GM20000 (cell line): ENCODE results near the gene ABAT.
"Not testable (repeated sequence)": the region's sequence is repeated elsewhere in the genome, so short reads cannot be mapped to it uniquely, and the experiment has no call there.

ENCODE experiments used
- DNase-seq: peaks from one replicate; pipeline ENCODE4 v3.0.0; 2012; ENCODE audit warnings: low spot score
- TF ChIP-seq, protein P1 (sequence below): IDR thresholded peaks from 2 replicates; pipeline ENCODE4 v1.5.1; 2012; ENCODE audit warnings: mild to moderate bottlenecking, control low read depth; ENCODE audit errors: extremely low read depth, missing control alignments

Gene ABAT

DNA sequence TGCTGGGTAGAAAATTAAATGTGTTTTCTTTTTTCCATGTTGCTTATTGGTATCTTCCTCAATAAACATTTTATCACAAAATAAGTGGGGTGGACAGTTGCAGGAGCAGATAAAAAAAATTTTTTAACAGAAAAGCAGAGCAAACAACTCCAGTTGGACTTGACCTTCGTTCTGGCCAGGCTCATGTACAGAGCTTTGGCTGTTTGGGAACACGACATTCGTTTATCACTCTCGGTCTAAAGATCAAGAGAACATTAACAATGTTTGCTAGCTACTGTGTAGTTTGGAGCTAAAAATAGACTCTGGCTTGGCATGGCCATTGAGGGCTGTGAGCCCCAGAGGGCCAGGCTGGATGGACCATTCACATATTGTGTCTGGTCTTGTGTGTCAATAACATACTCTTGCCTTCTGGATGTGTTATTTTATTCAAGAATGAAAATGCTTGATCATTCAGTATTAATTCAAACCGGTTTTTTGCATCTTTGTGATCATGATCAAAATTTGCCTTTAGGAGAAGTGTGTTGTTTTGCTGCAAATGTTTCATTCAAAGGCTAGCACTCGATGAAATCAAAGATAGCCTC, 66.4 kb downstream of the ABAT start:
- TF ChIP-seq, protein P1, sequence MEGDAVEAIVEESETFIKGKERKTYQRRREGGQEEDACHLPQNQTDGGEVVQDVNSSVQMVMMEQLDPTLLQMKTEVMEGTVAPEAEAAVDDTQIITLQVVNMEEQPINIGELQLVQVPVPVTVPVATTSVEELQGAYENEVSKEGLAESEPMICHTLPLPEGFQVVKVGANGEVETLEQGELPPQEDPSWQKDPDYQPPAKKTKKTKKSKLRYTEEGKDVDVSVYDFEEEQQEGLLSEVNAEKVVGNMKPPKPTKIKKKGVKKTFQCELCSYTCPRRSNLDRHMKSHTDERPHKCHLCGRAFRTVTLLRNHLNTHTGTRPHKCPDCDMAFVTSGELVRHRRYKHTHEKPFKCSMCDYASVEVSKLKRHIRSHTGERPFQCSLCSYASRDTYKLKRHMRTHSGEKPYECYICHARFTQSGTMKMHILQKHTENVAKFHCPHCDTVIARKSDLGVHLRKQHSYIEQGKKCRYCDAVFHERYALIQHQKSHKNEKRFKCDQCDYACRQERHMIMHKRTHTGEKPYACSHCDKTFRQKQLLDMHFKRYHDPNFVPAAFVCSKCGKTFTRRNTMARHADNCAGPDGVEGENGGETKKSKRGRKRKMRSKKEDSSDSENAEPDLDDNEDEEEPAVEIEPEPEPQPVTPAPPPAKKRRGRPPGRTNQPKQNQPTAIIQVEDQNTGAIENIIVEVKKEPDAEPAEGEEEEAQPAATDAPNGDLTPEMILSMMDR: no peak
- no peak for DNase-seq

DNA sequence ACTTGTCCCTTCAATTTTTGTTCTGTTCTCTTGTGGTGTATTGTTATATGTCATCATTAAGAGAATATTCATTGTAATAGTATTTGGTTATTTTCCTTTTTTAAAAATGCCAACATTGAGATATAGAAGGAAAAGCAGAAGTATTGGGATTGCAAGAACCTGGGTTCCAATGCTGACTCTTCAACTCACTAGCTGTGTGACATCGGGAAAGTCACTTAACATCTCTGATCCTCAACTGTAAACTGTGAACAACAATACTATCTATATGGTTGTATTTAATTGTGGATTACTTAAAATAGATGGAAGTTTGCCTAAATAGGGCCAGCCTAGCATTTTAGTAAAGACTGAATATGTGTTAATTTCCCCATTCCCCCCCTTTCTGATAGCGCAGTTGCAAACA, 67.2 kb downstream of the ABAT start:
- no peak for DNase-seq
- TF ChIP-seq, protein P1: no peak

DNA sequence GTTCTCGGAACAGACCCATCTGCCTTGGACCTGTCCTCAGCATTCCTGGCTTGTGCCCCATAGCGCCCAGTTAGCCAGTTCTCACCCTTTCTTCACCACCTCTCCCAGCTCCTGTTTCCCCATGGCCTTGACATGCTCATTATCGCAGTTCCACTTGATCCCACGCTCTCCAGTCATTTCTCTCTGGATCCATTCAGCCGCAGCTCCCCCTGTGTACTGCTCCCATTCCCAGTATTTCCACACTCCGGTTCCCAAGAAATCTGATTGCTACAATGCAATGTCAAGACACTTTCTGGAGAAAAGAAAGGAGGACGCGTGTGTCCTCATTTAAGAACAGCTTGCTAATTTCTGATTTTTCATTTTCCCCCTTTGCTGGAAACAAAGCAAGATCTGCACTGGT, 67.7 kb downstream of the ABAT start:
- TF ChIP-seq, protein P1: no peak

DNA sequence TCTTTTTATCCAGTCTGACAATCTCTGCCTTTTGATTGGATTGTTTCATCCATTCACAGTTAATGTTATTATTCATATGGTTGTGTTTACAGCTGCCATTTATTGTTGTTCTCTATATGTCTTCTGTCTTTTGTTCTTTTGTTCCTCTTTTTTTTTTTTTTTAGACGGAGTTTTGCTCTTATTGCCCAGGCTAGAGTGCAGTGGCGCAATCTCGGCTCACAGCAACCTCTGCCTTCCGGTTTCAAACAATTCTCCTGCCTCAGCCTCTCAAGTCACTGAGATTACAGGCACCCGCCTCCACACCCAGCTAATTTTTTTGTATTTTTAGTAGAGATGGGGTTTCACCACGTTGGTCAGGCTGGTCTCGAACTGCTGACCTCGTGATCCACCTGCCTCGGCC, 74.5 kb downstream of the ABAT start:
- DNase-seq: not testable (repeated sequence)

More for the DNA sequence above, 67.7 kb downstream of the ABAT start:
- DNase-seq: no peak

DNA sequence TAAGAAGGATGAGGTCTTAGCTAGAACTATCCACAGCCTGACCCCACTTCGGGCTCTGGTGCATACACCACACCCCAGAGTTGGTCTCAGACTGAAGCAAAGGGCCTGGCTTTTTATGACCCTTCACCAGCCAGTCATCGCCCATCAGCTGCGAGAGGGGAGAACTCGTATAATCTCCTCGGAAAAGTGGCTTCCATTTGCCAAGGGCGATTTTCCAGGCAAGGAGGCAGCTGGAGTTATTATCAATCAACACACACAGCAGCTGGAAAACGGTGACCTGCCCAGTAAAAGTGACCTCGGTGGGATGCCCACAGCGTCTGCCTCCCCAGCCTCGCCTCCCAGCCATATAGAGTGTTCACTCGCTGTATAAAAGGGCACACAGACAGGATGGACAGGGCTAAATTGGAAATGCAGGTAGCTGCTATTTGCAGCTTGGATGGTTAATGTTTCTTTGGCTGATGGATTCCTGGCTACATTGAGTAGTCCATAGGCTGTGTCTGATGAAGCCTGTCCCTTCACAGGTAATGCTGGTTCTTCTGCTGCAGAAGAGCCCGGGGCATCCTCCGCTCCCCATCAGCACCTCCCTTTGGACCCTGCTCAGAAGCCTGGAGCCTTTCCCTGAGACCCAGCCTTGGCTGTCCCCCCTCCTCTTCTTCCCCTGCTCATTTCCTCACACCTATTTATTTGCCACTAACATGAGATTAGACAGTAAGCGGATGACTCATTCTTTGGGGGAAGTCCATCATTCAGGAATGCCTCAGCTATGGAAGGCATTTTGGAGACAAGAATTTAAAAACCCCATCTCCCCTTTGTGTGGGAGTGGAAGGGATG, 77.3 kb downstream of the ABAT start:
- TF ChIP-seq, protein P1: no peak

DNA sequence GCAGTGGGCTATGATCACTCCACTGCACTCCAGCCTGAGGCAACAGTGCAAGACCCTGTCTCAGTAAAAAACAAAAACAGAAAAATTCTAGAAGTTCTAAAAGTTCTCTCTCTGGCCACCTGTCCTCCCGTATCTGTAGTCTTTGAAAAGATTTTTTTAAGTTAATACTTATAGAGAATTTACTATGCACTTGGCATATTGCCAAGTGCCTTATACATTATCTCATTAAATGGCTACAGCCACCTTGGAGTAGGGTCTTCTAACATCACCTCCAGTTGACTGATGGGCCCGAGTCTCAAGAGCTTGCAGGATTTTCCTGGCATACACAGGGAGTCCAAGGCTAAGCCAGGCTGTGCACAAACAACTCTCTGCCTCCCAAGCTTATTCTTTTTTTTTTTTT, 78.3 kb downstream of the ABAT start:
- DNase-seq: no peak
- TF ChIP-seq, protein P1: no peak

More for the DNA sequence above, 77.3 kb downstream of the ABAT start:
- no peak for DNase-seq

DNA sequence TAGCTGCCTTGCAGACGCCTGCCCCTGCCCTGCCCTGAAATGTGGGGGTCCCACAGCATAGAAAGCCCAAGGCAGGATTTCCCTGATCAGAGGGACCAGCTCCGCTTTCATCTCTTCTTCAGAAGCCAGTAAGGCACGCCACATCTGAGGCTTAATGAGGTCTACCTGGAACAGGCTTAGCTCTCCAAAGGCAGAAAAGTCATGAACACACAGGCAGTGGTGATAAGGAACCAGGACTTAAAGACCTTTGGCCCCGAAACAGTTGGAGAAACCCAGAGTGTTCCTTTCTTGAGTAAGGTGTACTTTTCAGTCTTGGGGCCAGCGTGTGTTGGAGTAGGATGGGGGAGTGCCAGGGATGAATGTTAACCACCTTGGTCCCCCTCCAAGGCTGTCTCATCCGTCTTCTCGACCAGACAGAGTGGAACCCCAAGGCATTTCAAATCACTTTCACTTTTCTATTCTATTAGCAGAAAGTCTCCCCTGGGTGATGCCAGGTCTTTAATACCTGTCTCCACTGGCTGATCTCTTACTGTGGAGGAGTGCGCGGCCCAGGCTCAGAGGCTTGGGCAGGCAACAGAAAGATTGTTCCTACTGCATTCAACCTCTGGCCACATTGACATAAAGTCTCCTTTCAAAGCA, 79.1 kb downstream of the ABAT start:
- TF ChIP-seq, protein P1: no peak
- DNase-seq: no peak
